ENCODE measurements around the gene WDR86.

DNA sequence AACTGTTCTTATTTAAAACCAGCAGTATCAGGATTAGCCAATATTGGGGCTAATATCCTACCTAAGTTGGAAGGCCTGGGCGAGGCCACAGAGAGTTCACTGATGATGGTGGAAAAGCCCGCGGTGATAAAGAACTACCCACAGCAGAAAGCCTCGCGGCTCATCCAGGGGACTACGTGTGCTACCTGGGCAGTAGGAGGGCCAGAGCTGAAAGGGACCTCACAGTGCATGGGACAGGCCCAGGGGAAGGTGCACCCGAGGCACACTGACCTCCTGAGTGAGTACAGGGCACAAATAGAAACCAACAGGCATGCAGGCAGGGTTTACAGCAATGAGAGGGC is 1.4 kb downstream of the WDR86 start:
- TF ChIP-seq, protein P1, sequence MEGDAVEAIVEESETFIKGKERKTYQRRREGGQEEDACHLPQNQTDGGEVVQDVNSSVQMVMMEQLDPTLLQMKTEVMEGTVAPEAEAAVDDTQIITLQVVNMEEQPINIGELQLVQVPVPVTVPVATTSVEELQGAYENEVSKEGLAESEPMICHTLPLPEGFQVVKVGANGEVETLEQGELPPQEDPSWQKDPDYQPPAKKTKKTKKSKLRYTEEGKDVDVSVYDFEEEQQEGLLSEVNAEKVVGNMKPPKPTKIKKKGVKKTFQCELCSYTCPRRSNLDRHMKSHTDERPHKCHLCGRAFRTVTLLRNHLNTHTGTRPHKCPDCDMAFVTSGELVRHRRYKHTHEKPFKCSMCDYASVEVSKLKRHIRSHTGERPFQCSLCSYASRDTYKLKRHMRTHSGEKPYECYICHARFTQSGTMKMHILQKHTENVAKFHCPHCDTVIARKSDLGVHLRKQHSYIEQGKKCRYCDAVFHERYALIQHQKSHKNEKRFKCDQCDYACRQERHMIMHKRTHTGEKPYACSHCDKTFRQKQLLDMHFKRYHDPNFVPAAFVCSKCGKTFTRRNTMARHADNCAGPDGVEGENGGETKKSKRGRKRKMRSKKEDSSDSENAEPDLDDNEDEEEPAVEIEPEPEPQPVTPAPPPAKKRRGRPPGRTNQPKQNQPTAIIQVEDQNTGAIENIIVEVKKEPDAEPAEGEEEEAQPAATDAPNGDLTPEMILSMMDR (IDR thresholded peaks at IDR 0.05; ENCODE audit: low read length) = no peak
- TF ChIP-seq EZH2phosphoT487 (IDR thresholded peaks at IDR 0.05; ENCODE audit: low read length) = no peak

Measured in MM.1S (cell line).